ENCODE measurements around the gene SLC16A8. TPM values are rescaled to one million over a fixed set of nuclear protein-coding genes. Genes with fewer than 3 reads are reported as not detected.

The SLC16A8 gene
- total RNA-seq, 2 donors from 2014 or later: not detected

DNA sequence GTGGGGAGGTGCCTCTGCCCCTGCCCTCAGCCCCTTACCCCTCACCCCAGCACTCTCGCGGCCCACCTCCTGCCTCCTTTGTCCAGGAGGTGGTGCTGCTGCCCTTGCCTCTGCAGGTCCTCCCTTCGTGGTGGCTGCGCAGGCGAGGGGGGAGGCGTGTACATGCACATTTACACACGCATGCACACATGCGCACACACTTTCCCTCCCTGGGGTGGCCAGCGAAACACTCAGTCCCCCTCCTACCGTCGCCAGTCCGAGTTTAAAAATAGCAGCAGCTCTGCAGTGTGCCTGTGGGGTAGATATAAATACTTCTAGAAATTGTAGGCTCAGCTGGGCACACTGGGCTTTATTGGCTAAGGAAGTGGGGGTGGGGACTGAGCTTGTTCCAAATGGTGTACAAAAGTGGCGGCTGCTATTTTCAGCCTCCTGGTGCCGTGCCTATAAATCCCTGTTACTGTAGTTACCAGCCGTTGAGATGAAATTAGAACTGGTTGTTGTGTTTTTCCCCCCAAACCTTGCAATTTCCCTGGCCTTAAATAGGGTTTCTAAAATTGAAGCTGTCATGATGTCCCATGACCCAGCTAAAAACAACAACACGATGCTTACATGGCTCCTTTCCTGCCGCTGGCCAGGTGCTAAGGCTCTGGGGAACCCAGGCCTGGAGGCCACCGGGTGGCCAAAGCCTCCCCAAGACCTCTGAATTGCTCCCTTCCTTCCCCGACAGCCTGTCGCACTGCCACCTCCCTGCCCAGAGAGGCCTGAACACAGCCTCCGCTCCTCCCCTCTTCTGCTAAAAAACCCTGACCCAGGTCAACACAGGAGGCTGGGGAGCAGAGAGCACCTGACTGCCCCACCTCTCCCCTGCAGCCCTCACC is 14.4 kb downstream of the SLC16A8 start:
- no peaks in the 10 kb centered on the region for H3K27me3 Mint-ChIP-seq
- no peak for ATAC-seq
- H3K27ac Mint-ChIP-seq: no peak overlapping the region

DNA sequence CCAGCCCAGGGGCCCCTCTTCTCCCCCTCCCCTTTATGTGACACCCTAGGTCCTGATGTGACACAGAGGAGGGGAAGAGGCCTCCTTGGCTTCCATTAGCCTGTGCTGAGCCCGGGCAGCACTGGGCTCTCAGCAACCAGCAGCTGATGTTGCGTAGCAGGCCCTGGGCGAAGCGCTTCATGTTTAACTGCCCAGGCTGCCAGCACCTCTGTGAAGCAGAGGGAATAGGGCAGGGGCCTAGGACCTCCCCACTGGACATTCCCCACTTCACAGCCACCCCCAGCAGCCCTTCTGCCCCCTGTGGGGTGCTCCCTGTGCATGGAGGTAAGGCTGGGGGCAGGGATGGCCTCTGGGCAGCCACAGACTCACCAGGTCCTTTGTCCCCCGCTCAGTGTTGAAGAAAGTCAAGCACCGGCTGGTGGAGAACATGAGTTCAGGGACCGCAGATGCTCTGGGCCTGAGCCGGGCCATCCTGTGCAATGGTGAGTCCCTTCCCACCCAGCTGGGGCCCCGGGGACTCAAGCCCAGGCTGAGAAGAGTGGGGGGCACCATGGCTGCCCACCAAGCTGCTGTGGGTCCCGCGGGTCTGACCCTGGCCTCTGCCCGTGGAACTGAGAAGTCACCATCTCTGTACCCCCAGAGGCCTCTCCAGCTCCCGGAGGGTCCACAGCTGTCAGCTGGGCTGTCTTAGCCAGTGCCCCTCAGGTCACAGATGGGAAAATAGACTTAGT is 15.2 kb downstream of the SLC16A8 start:
- Mint-ChIP-seq H3K27me3 (no peaks in the 10 kb centered on the region), H3K4me3 (no peak overlapping the region), H3K27ac (no peak overlapping the region), H3K4me1 (no peaks in the 10 kb centered on the region), H3K36me3 (ENCODE audit: low read depth) (peaks cover 10% of the 10 kb centered on the region)
- ATAC-seq (no peak), DNase-seq (no peak)
- H3K9me3 ChIP-seq (ENCODE audit: control insufficient read depth, low read length, poor library complexity, severe bottlenecking): no peaks in the 10 kb centered on the region

More for the DNA sequence above, 14.4 kb downstream of the SLC16A8 start:
- Mint-ChIP-seq H3K4me3 (no peak overlapping the region), H3K4me1 (no peaks in the 10 kb centered on the region), H3K36me3 (ENCODE audit: low read depth) (peaks cover 10% of the 10 kb centered on the region)
- no peak for DNase-seq
- no peaks in the 10 kb centered on the region for H3K9me3 ChIP-seq (ENCODE audit: control insufficient read depth, low read length, poor library complexity, severe bottlenecking)

DNA sequence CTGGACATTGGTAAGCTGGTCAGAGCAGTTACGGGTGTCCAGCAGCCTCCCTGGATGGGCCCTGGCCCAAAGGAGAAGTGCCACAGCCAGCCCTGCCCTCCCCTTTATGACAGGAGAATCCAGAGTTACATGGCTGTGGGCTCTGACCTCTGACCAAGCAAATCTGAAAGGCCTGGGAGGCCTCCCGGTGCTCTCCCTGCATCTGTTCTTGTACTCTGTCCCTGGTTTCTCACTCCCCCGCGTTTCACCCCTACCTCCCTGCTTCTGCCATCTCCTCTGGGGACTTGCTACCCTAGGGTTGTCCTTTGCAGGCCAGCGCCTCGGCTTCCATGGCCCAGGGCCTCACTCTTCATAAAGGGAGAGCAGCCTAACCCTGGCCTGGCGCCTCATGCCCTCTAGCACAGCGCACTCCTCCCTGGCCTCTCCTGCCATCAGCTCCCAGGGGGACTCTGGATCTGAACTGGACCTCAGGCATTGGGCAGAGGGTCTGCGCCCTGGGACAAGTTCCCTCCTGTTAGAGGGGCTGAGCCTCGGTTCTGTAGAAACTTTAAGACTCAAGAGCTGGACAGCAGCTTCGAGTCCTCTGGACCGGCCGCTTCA is 16.1 kb downstream of the SLC16A8 start:
- ATAC-seq: no peak
- peak overlapping the region; percentile 27 for H3K27ac Mint-ChIP-seq
- no peak overlapping the region for H3K4me3 Mint-ChIP-seq
- no peak for DNase-seq
- no peaks in the 10 kb centered on the region for H3K27me3 Mint-ChIP-seq
- H3K9me3 ChIP-seq (ENCODE audit: control insufficient read depth, low read length, poor library complexity, severe bottlenecking): no peaks in the 10 kb centered on the region
- peaks cover 10% of the 10 kb centered on the region for H3K36me3 Mint-ChIP-seq (ENCODE audit: low read depth)
- peaks cover under 1% of the 10 kb centered on the region for H3K4me1 Mint-ChIP-seq

DNA sequence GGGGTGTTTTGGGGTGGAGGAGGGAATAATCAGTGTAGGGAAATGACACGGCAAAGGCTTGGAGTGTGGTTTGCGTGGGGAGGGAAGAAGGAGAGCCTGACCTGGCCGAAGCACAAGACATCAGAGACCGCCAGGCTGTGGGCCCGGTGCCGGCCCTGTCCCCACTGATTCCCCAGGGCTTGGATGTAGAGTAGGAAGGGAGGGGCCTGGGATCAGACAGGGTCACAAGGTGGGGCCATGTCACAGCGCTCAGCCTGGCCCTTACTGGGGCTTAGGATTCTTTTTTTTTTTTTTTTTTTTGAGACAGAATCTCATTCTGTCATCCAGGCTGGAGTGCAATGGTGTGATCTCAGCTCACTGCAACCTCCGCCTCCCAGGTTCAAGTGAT is 17.0 kb downstream of the SLC16A8 start:
- Mint-ChIP-seq H3K36me3 (ENCODE audit: low read depth) (peaks cover 13% of the 10 kb centered on the region), H3K27me3 (no peaks in the 10 kb centered on the region), H3K4me3 (no peak overlapping the region), H3K27ac (peak overlapping the region; percentile 47), H3K4me1 (peaks cover 4% of the 10 kb centered on the region)
- ATAC-seq (no peak), DNase-seq (no peak)
- H3K9me3 ChIP-seq (ENCODE audit: control insufficient read depth, low read length, poor library complexity, severe bottlenecking): no peaks in the 10 kb centered on the region

DNA sequence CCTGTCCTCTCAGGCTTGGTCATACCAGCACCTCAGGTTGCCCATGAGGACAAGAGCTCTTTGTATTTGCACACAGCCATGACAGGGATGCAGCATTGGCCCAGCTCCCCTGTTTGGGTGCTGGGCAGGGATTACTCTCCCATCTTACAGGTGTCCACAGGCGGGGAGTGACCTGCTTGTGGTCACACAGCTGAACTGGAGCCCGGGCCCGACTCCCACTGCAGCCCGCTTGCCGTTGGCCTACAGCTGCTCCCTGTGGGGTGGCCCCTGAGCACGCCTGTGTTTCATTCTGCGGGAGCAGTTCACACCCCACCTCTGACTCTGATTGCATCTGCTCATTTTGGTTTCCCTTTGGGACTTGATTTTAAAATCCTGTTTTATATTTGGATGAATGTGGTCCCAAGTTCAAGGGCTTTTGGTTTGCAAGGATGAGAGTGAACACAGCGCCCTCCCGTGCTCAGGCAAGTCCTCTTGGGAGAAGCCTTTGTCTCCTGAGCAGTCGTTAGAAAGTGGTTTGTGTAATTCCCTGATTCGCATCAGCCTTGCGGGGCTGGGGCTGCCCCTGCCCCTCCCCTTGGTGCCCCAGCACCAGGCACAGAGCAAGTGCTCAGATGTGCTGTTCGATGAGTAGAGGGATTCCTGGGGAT is 17.5 kb downstream of the SLC16A8 start:
- no peaks in the 10 kb centered on the region for H3K9me3 ChIP-seq (ENCODE audit: control insufficient read depth, low read length, poor library complexity, severe bottlenecking)
- H3K27me3 Mint-ChIP-seq: no peaks in the 10 kb centered on the region
- H3K4me1 Mint-ChIP-seq: peaks cover 4% of the 10 kb centered on the region
- no peak for ATAC-seq
- H3K4me3 Mint-ChIP-seq: no peak overlapping the region
- DNase-seq: no peak
- peak overlapping the region; percentile 47 for H3K27ac Mint-ChIP-seq
- H3K36me3 Mint-ChIP-seq (ENCODE audit: low read depth): peaks cover 13% of the 10 kb centered on the region

DNA sequence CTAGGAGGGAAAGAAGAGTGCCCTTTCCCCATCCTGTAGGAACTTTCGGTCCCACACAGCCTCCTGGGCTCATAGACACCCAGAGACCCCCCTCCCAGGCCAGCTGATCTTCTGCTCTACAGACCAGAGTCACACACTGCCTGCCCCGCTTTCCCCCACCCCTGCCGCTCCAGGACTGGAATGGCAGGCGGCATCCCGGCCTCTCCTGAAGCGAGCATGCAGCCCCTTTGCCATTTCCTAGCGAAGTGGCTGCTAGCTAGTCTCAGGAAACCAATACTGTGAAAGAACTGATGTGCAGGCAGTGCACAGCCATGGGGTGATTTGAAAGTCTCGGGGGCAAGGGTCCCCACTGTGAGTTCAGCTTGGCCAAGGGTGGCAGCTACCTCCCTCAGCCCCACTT is 18.4 kb downstream of the SLC16A8 start:
- Mint-ChIP-seq H3K4me1 (peaks cover 4% of the 10 kb centered on the region), H3K4me3 (no peak overlapping the region), H3K36me3 (ENCODE audit: low read depth) (peaks cover 13% of the 10 kb centered on the region), H3K27ac (no peak overlapping the region), H3K27me3 (no peaks in the 10 kb centered on the region)
- no peaks in the 10 kb centered on the region for H3K9me3 ChIP-seq (ENCODE audit: control insufficient read depth, low read length, poor library complexity, severe bottlenecking)
- ATAC-seq (no peak), DNase-seq (no peak)

DNA sequence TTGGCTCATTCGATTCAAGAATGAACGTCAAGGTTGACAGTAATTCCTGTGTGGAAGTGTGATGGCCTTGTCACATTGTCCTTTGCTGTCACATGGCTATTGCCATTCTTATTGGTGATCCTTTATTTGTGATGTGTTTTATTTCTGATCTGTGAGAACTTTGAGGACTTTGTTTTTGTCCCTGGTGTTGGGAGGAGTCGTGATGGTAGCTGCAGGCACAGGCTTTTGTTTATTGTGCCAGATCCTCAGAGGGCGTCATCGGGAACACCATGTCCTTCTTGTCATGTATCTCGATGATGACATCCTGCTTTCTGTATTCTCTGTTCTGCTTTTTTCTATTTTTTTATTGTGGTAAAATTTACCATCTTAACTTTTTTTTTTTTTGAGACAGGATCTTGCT is 21.2 kb downstream of the SLC16A8 start:
- H3K27me3 Mint-ChIP-seq: no peaks in the 10 kb centered on the region
- H3K27ac Mint-ChIP-seq: no peak overlapping the region
- H3K36me3 Mint-ChIP-seq (ENCODE audit: low read depth): peaks cover 12% of the 10 kb centered on the region
- DNase-seq (no peak), ATAC-seq (no peak)
- H3K4me3 Mint-ChIP-seq: no peak overlapping the region
- peaks cover 9% of the 10 kb centered on the region for H3K4me1 Mint-ChIP-seq
- no peaks in the 10 kb centered on the region for H3K9me3 ChIP-seq (ENCODE audit: control insufficient read depth, low read length, poor library complexity, severe bottlenecking)

DNA sequence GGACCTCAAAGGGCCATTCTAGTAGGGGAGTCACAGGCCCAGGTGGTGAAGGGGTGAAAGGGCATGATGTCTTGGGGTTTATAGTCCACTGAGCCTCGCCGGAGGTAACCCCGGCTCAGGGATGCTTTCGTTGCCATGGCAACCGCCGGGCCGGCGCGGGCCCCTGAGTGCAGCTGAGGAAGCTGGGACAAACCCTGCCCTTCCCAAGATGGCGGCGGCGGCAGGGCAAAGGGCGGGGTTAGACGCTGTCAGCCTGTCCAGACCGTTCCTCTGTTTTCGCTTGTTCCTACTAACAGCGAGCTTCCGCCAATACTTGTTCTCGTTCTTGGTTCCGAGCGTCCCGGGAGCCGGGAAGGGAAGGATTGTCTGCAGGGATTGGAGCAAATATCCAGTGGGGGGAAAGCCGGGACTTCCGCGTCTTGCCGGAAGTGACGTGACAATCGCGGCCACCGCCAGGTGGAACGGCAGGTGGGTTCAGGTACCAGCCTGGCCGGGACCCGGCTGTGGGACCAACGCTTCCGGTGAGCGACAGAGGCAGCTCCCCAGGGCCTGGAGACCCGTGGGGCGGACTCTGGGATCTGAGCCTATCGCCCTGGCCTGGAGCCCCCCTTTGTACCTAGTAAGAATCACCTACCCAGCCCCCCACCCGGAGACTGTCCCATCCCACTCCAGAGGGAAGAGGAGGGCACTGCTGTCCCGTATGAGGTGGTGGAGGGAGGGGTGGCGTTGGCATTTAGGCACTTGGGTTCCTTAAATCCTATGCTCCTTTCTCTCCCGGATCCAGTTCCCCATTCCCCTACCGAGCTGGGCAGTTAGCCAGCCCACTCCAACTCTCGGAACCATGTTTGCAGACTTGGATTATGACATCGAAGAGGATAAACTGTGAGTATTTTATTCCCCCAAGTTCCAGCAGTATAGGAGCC is 26.8 kb downstream of the SLC16A8 start, which contains the start of gene PICK1:
PICK1 (plus strand) TSS at position 436 of the 923 bp plus-strand sequence; CDS start at position 842, 406 bp downstream.
- DNase-seq (peak; percentile 63 to 70 (median 65)), ATAC-seq (peak; percentile 86)
- peak within 1 kb of the TSS; percentile 90 for H3K4me3 Mint-ChIP-seq
- H3K27me3 Mint-ChIP-seq: no peaks in the 10 kb centered on the region
- H3K27ac Mint-ChIP-seq: peak within 1 kb of the TSS; percentile 96
- H3K4me1 Mint-ChIP-seq: peaks cover 15% of the 10 kb centered on the region
- H3K9me3 ChIP-seq (ENCODE audit: control insufficient read depth, low read length, poor library complexity, severe bottlenecking): no peaks in the 10 kb centered on the region
- peaks cover 2% of the 10 kb centered on the region for H3K36me3 Mint-ChIP-seq (ENCODE audit: low read depth)

DNA sequence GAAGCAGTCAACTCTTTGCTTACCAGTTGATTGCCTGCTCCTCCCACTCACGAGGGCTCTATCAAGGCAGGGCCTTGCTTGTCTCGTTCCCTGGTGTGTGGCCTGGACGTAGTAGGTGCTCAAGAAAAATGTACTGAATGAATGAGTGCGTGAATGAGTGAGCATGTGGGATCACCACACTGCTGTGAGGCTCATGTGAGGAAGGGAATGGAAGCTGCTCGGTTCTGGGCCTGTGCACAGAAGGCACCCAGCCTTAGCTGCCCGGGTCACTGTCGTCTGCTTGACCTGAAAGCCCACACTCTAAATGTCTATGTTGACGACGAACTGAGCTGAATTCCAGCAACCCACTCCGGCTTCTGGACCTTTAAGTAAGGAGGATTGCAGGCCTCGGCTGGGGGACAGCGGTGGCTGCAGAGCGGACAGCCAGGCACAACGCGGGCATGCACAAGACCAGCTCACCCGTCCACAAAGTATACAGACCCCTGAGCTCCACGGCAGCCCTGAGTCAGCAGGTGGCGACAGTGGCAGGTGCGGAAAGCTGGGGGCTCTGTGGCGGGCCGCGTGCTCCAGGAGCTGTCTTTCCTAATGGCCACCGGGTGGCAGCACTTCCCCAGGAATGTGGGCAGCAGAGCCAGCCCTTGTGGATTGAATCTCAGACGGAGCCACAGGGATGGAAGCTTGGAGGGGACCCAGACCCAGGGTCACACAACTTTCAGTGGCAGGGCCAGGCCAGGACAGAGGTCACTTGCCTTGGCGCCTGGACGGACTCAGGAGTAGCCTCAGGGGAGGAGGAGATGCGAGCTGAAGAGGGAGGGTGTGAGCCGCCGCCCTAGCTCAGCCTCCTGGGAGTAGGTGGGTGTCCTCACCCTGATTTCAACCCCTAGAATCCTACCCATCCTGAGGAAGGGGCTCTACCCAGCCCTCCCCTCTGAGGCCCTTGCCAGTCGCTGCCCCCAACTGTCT is 31.8 kb downstream of the SLC16A8 start:
- DNase-seq: peak; percentile 61 to 64 (median 63)

DNA sequence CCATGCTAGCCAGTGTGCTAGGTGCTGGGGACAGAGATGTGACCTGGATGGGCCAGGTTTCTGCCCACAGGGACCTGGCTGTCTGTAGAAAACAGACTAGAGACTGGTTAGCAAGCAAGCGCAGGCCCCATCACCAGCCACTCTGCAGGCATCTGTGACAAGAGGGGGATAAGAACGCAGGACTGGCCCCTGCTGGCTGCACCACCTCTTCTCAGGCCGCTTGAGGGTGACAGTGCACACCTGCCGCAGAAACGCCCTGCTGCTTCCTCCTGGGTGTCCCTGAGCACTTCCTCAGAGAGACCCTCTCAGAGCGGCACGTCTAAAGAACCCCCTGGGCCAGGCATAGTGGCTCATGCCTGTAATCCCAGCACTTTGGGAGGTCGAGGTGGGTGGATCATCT is 32.7 kb downstream of the SLC16A8 start:
- Mint-ChIP-seq H3K4me1 (no peaks in the 10 kb centered on the region), H3K27ac (no peak overlapping the region), H3K36me3 (ENCODE audit: low read depth) (no peaks in the 10 kb centered on the region), H3K4me3 (no peak overlapping the region), H3K27me3 (peaks cover 18% of the 10 kb centered on the region)
- DNase-seq (no peak), ATAC-seq (no peak)
- no peaks in the 10 kb centered on the region for H3K9me3 ChIP-seq (ENCODE audit: control insufficient read depth, low read length, poor library complexity, severe bottlenecking)

More for the DNA sequence above, 31.8 kb downstream of the SLC16A8 start:
- no peaks in the 10 kb centered on the region for H3K9me3 ChIP-seq (ENCODE audit: control insufficient read depth, low read length, poor library complexity, severe bottlenecking)
- Mint-ChIP-seq H3K27ac (peak overlapping the region; percentile 27), H3K4me3 (no peak overlapping the region), H3K4me1 (peaks cover 5% of the 10 kb centered on the region), H3K36me3 (ENCODE audit: low read depth) (no peaks in the 10 kb centered on the region), H3K27me3 (peaks cover 12% of the 10 kb centered on the region)
- peak; percentile 80 for ATAC-seq

DNA sequence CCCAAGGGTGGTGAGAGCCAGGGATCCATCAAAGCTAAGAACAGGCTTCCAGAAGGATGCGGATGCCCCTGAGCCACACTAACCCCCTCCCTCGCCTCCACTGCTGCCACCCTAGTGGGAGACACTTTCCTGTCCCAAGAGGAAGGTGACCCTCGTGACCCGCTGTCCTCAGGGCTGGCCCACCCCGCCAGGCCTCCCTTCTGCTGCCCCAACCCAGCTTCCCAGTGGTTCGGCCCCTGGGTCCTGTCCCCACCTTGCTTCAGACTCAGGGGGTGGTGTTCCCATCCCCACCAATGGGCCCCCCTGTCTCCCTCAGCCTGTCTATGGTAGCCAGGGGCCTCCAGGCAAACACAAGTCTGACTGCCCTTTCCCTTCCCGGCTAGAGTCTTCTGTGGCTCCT is 33.3 kb downstream of the SLC16A8 start:
- Mint-ChIP-seq H3K4me1 (no peaks in the 10 kb centered on the region), H3K27ac (no peak overlapping the region), H3K36me3 (ENCODE audit: low read depth) (no peaks in the 10 kb centered on the region), H3K4me3 (no peak overlapping the region), H3K27me3 (peaks cover 23% of the 10 kb centered on the region)
- ATAC-seq (no peak), DNase-seq (no peak)
- H3K9me3 ChIP-seq (ENCODE audit: control insufficient read depth, low read length, poor library complexity, severe bottlenecking): no peaks in the 10 kb centered on the region
